H7 (cell line): ENCODE measurements around the gene VSIR. TPM values are rescaled to one million over a fixed set of nuclear protein-coding genes. Genes with fewer than 3 reads are reported as not detected.

ENCODE experiments used
- DNase-seq: peaks from one replicate; pipeline ENCODE4 v3.0.0; 2012
- H3K27me3 ChIP-seq: 2 replicates; pipeline ENCODE4 v1.6.0; 2011; ENCODE audit warnings: mild to moderate bottlenecking, low read length; ENCODE audit not compliant: control insufficient read depth, insufficient read depth
- H3K36me3 ChIP-seq: replicated peaks from 2 replicates; pipeline ENCODE4 v1.5.1; 2011; ENCODE audit warnings: low read length; ENCODE audit not compliant: control insufficient read depth, insufficient read depth
- H3K4me3 ChIP-seq: 2 replicates; pipeline ENCODE4 v1.5.1; 2011; ENCODE audit warnings: low read depth, mild to moderate bottlenecking, control low read depth, low read length, moderate library complexity; ENCODE audit not compliant: insufficient read depth
- total RNA-seq: library from RNA; depleted of rRNA; stranded (reverse); fragments of >200 nt; shearing (Covaris generic); gene quantifications from 2 replicates; pipeline ENCODE4 v1.2.3, GENCODE V29; 2014

The VSIR gene
- total RNA-seq, 1 experiment from 2014 or later, result 0.31 TPM

GRCh38 chr10:71744897-71745663 is 28.2 kb downstream of the VSIR start:
- no peaks in the 10 kb centered on the region for H3K36me3 ChIP-seq
- no peak for DNase-seq

GRCh38 chr10:71743866-71744265 is 29.5 kb downstream of the VSIR start:
- H3K36me3 ChIP-seq, result no peaks in the 10 kb centered on the region
- DNase-seq, result no peak
- no peak overlapping the region for H3K4me3 ChIP-seq
- no peaks in the 10 kb centered on the region for H3K27me3 ChIP-seq

More at GRCh38 chr10:71744897-71745663, 28.2 kb downstream of the VSIR start:
- Histone ChIP-seq H3K27me3 (no peaks in the 10 kb centered on the region), H3K4me3 (no peak overlapping the region)

- DNase-seq, result no peak
- Histone ChIP-seq H3K27me3 (no peaks in the 10 kb centered on the region), H3K36me3 (no peaks in the 10 kb centered on the region), H3K4me3 (no peak overlapping the region)
These were observed 30.1 kb downstream of the VSIR start for GRCh38 chr10:71743089-71743838.

DNA sequence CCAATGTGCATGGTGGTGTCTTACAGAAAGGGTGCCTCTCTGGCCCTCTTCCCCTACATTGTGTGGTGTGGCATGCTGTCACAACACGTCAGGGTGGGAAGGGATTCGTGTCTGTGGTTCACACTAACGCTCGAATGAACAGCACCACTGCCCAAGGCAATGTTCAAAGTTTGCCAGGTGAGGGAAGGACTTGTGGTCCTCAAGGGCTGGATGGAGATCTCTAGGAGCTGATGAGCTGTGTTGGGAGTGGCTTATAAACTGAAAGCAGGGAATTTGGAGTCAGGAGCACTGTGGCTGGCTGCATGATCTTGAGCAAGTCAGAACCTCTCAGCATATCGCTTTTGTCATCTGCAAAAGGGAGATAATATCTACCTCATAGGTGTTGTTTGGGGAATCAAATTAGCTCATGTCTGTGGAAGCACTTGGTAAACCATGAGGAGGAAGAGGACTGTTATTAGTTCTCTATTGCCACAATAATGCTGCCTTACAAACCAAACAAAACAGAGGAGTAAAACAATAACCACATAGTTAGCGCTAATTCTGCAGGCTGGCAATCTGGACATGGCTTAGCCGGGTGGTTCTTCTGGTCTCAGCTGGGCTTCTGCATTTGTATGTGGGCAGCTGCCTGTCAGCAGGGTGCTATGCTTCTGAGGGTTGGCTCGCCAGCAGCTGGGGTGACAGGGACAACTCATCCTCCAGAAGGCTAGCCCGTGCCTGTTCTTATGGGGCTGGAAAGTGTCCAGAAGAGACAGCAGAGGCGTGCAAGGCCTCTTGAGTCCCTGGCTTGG is 30.8 kb downstream of the VSIR start:
- H3K27me3 ChIP-seq, result no peaks in the 10 kb centered on the region
- H3K36me3 ChIP-seq, result no peaks in the 10 kb centered on the region
- no peak for DNase-seq
- no peak overlapping the region for H3K4me3 ChIP-seq

DNA sequence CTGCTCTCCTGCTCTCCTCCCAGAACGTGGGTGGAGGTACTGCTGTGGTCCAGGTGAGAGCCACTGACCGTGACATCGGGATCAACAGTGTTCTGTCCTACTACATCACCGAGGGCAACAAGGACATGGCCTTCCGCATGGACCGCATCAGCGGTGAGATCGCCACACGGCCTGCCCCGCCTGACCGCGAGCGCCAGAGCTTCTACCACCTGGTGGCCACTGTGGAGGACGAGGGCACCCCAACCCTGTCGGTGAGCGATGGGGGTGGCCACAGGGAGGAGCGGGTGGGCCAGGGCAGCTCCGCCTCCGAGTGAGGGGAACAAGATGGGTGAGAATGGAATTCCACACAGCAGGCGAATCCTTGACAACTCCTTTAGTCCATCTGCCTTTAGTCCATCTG is 31.6 kb downstream of the VSIR start:
- Histone ChIP-seq H3K36me3 (no peaks in the 10 kb centered on the region), H3K4me3 (no peak overlapping the region), H3K27me3 (no peaks in the 10 kb centered on the region)
- DNase-seq, result no peak

DNA sequence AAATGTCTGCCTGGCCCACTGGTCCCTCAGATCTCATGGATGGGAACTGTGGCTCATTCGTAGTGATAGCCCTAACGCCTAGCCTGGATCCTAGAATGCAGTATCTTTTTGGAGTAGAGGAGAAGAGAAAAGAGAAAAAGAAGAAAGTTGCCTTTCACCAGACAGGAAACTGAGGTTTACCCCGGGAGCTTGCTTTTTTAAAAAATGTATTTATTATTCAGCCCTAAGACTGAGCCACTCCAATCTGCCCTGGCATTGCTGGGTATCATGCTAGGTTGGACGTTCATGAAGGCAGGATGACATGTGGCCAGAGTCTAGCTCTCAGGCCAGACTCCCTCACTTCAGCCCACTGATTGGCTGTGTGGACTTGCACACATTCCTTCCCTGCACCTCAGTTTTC is 32.3 kb downstream of the VSIR start:
- Histone ChIP-seq H3K4me3 (no peak overlapping the region), H3K27me3 (no peaks in the 10 kb centered on the region), H3K36me3 (no peaks in the 10 kb centered on the region)
- DNase-seq, result no peak

- DNase-seq, result no peak
- no peak overlapping the region for H3K4me3 ChIP-seq
- no peaks in the 10 kb centered on the region for H3K27me3 ChIP-seq
- no peaks in the 10 kb centered on the region for H3K36me3 ChIP-seq
These were observed 33.2 kb downstream of the VSIR start for GRCh38 chr10:71740069-71740653.

DNA sequence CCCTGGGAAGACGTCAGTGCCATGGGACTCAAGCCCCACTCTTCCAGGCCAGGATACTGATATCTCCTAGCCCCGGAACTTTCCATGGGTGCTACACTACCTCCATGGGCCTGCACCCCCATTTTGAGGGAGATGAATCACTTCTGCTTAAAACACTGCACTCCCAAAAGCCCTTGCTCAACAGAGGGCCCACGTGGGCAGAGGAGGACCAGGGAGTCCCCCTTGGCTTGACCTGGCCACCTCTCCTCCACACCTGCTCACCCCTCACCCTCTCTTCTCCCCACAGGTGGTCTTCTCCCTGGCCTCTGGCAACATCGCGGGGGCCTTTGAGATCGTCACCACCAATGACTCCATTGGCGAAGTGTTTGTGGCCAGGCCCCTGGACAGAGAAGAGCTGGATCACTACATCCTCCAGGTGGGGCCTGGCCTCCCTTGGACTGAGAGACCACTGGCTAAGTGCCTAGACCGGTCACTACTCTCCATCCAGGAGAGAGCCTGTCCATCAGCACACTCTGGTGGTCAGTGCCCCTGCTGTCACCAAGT is 33.9 kb downstream of the VSIR start:
- H3K4me3 ChIP-seq, result no peak overlapping the region
- no peak for DNase-seq
- H3K27me3 ChIP-seq, result no peaks in the 10 kb centered on the region
- H3K36me3 ChIP-seq, result no peaks in the 10 kb centered on the region

DNA sequence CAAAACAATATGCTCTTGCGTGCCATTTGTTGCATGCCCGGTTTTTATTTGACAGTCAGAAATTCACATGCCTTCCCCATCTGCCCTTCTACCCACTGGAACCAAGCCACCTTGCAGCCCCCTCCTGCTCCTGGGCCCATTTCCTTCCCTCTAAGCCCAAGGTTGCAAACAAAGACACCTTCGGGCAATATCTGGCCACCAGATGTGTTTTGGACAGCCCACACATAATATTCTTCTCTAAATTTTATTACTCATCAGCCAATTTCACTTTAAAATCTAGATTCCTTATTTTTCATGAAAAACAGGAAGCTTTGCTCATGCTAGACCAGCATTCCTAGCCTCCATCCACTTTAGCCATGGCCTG is 35.5 kb downstream of the VSIR start:
- H3K4me3 ChIP-seq, result no peak overlapping the region
- DNase-seq, result no peak

GRCh38 chr10:71737001-71737833 is 36.1 kb downstream of the VSIR start:
- no peak for DNase-seq
- H3K27me3 ChIP-seq, result no peaks in the 10 kb centered on the region
- no peak overlapping the region for H3K4me3 ChIP-seq
- no peaks in the 10 kb centered on the region for H3K36me3 ChIP-seq

More for the DNA sequence above, 35.5 kb downstream of the VSIR start:
- no peaks in the 10 kb centered on the region for H3K36me3 ChIP-seq
- no peaks in the 10 kb centered on the region for H3K27me3 ChIP-seq

GRCh38 chr10:71736570-71736952 is 36.8 kb downstream of the VSIR start:
- Histone ChIP-seq H3K36me3 (no peaks in the 10 kb centered on the region), H3K4me3 (no peak overlapping the region), H3K27me3 (no peaks in the 10 kb centered on the region)
- no peak for DNase-seq

GRCh38 chr10:71735709-71736569 is 37.4 kb downstream of the VSIR start:
- no peaks in the 10 kb centered on the region for H3K36me3 ChIP-seq
- H3K27me3 ChIP-seq, result no peaks in the 10 kb centered on the region
- peak; percentile 73 for DNase-seq
- H3K4me3 ChIP-seq, result no peak overlapping the region

GRCh38 chr10:71734797-71735196 is 38.5 kb downstream of the VSIR start:
- Histone ChIP-seq H3K4me3 (no peak overlapping the region), H3K27me3 (no peaks in the 10 kb centered on the region), H3K36me3 (no peaks in the 10 kb centered on the region)
- no peak for DNase-seq
